Measurements from ENCODE around the gene FIG4.
"Not testable (repeated sequence)": the region's sequence is repeated elsewhere in the genome, so short reads cannot be mapped to it uniquely, and the experiment has no call there.

The FIG4 gene

GRCh38 chr6:109867009-109867969 is 176.2 kb downstream of the FIG4 start (continued):
- TF ChIP-seq TCF4 (CRISPR knock-in tag; IDR thresholded peaks at IDR 0.05; ENCODE audit: borderline replicate concordance) = no peak
- no peak for TF ChIP-seq ESRRG (CRISPR knock-in tag; IDR thresholded peaks at IDR 0.05)
- TF ChIP-seq BACH2 (CRISPR knock-in tag; IDR thresholded peaks at IDR 0.05; ENCODE audit: borderline replicate concordance) = no peak
- TF ChIP-seq RARB (CRISPR knock-in tag; IDR thresholded peaks at IDR 0.05) = no peak
- TF ChIP-seq ZC3H10 (CRISPR knock-in tag; IDR thresholded peaks at IDR 0.05) = no peak
- no peak for TF ChIP-seq TOX (CRISPR knock-in tag; IDR thresholded peaks at IDR 0.05; ENCODE audit: borderline replicate concordance)
- TF ChIP-seq ZFP30 (CRISPR knock-in tag; IDR thresholded peaks at IDR 0.05) = no peak
- no peak for TF ChIP-seq OSR1 (CRISPR knock-in tag; IDR thresholded peaks at IDR 0.05)
- TF ChIP-seq PPARA (CRISPR knock-in tag; IDR thresholded peaks at IDR 0.05; ENCODE audit: borderline replicate concordance) = no peak
- no peak for TF ChIP-seq ZFP3 (CRISPR knock-in tag; IDR thresholded peaks at IDR 0.05)
- TF ChIP-seq ZNF70 (CRISPR knock-in tag; IDR thresholded peaks at IDR 0.05) = no peak

- no peak for ATAC-seq
- no peak for TF ChIP-seq ZFP3 (CRISPR knock-in tag; IDR thresholded peaks at IDR 0.05)
- no peak for TF ChIP-seq ZFP30 (CRISPR knock-in tag; IDR thresholded peaks at IDR 0.05)
- TF ChIP-seq ZNF565 (CRISPR knock-in tag; conservative IDR thresholded peaks at IDR 0.05; ENCODE audit: low read depth) = no peak
- TF ChIP-seq ZNF70 (CRISPR knock-in tag; IDR thresholded peaks at IDR 0.05) = no peak
- TF ChIP-seq CREB5 (CRISPR knock-in tag; IDR thresholded peaks at IDR 0.05; ENCODE audit: low read depth) = no peak
- TF ChIP-seq PATZ1 (CRISPR knock-in tag; IDR thresholded peaks at IDR 0.05; ENCODE audit: borderline replicate concordance) = no peak
- TF ChIP-seq POU6F1 (CRISPR knock-in tag; IDR thresholded peaks at IDR 0.05; ENCODE audit: borderline replicate concordance, low read depth) = no peak
- TF ChIP-seq OSR1 (CRISPR knock-in tag; IDR thresholded peaks at IDR 0.05) = no peak
- TF ChIP-seq ZNF8 (CRISPR knock-in tag; IDR thresholded peaks at IDR 0.05) = no peak
- no peak for TF ChIP-seq TOX (CRISPR knock-in tag; IDR thresholded peaks at IDR 0.05; ENCODE audit: borderline replicate concordance)
- no peak for TF ChIP-seq RARB (CRISPR knock-in tag; IDR thresholded peaks at IDR 0.05)
- no peak for TF ChIP-seq TCF4 (CRISPR knock-in tag; IDR thresholded peaks at IDR 0.05; ENCODE audit: borderline replicate concordance)
- TF ChIP-seq ESRRG (CRISPR knock-in tag; IDR thresholded peaks at IDR 0.05) = no peak
- TF ChIP-seq SNAI2 (CRISPR knock-in tag; IDR thresholded peaks at IDR 0.05) = no peak
- TF ChIP-seq GLIS3 (CRISPR knock-in tag; IDR thresholded peaks at IDR 0.05) = no peak
- TF ChIP-seq ZC3H10 (CRISPR knock-in tag; IDR thresholded peaks at IDR 0.05) = no peak
- TF ChIP-seq CSRNP3 (CRISPR knock-in tag; IDR thresholded peaks at IDR 0.05) = no peak
- no peak for TF ChIP-seq ARNTL (CRISPR knock-in tag; IDR thresholded peaks at IDR 0.05; ENCODE audit: borderline replicate concordance, low read depth)
- no peak for TF ChIP-seq TSHZ2 (CRISPR knock-in tag; IDR thresholded peaks at IDR 0.05)
- TF ChIP-seq CSDC2 (CRISPR knock-in tag; IDR thresholded peaks at IDR 0.05) = no peak
These were observed 176.9 kb downstream of the FIG4 start for GRCh38 chr6:109867970-109868358.

- ATAC-seq = not testable (repeated sequence)
These were observed 178.4 kb downstream of the FIG4 start for GRCh38 chr6:109869398-109870088.
